Parathyroid adenoma (tissue), 2 donors: ENCODE results near the gene RPRD1A.

Experiments used
- H2AFZ ChIP-seq: fragments of 300-600 bp; sonication (generic); one replicate; pipeline ENCODE4 v1.7.0; 2017; ENCODE audit warnings: antibody characterized with exemption, mild to moderate bottlenecking
- H3K27ac ChIP-seq: fragments of 300-600 bp; sonication (generic); one replicate; pipeline ENCODE4 v1.7.0; 2017
- H3K27me3 ChIP-seq: fragments of 300-600 bp; sonication (generic); one replicate; pipeline ENCODE4 v1.7.0; 2017; ENCODE audit warnings: low read length; ENCODE audit not compliant: control insufficient read depth, insufficient read depth
- H3K36me3 ChIP-seq: fragments of 300-600 bp; sonication (generic); one replicate; pipeline ENCODE4 v1.7.0; 2017; ENCODE audit warnings: low read length; ENCODE audit not compliant: control insufficient read depth, insufficient read depth
- H3K4me1 ChIP-seq: fragments of 300-600 bp; sonication (generic); one replicate; pipeline ENCODE4 v1.7.0; 2017; ENCODE audit warnings: control low read depth
- H3K4me2 ChIP-seq: fragments of 300-600 bp; sonication (generic); one replicate; pipeline ENCODE4 v1.7.0; 2017; ENCODE audit warnings: low read length
- H3K4me3 ChIP-seq: fragments of 300-600 bp; sonication (generic); one replicate; pipeline ENCODE4 v1.7.0; 2017; ENCODE audit warnings: low read depth, low read length
- H3K79me2 ChIP-seq: fragments of 300-600 bp; sonication (generic); one replicate; pipeline ENCODE4 v1.7.0; 2017; ENCODE audit warnings: control low read depth
- H3K9ac ChIP-seq: fragments of 300-600 bp; sonication (generic); one replicate; pipeline ENCODE4 v1.7.0; 2017; ENCODE audit warnings: mild to moderate bottlenecking
- H3K9me3 ChIP-seq: fragments of 300-600 bp; sonication (generic); one replicate; pipeline ENCODE4 v1.7.0; 2017; ENCODE audit warnings: low read length; ENCODE audit not compliant: control insufficient read depth
- CTCF ChIP-seq: fragments of 300-600 bp; sonication (generic); IDR thresholded peaks from one replicate; pipeline ENCODE4 v1.7.0; 2017; ENCODE audit warnings: antibody characterized with exemption, mild to moderate bottlenecking
- donor health status: primary hyperparathyroidism.

The RPRD1A gene

DNA sequence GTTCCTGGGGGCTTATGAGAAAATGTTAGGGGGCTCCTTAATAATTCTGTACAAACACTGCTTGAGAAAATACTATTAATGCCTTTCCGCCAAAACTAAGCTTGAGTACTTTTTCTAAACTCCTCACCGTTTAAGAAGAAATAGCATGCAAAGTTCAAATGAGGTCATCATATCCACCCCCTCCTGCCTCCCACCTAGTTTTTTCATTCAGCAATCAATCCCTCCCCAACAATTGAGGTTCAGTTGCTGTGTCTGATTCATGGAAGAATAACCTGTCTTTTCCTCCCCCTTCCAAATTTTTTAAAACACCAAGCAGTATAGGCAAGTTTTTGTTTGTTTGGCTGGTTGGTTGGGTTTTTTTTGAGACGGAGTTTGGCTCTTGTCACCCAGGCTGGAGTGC is 119.3 kb downstream of the RPRD1A start:
- Histone ChIP-seq H2AFZ (no peak overlapping the region), H3K27ac (no peak overlapping the region), H3K36me3 (no peaks in the 10 kb centered on the region), H3K27me3 (no peaks in the 10 kb centered on the region), H3K9me3 (no peaks in the 10 kb centered on the region), H3K9ac (no peak overlapping the region), H3K4me2 (no peak overlapping the region), H3K4me1 (no peaks in the 10 kb centered on the region), H3K4me3 (no peak overlapping the region), H3K79me2 (no peaks in the 10 kb centered on the region)
- TF ChIP-seq CTCF: no peak

DNA sequence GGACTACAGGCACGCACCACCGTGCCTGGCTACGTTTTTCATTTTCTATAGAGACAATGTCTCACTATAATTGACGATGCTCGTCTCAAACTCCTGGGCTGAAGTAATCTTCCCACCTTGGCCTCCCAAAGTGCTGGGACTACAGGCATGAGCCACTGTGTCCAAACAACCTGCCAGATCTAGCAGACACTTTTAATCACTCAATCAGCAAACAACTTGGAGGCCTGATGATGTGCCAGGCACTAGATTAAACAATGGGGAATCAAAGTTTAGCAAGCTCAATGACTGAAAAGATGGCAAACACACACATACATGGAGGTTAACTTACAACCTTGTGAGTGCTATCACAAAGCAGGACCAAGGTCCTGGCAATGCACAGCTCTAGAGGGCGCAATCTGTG is 124.7 kb downstream of the RPRD1A start:
- no peak overlapping the region for H3K4me2 ChIP-seq
- no peak for TF ChIP-seq CTCF
- no peaks in the 10 kb centered on the region for H3K9me3 ChIP-seq
- H3K27ac ChIP-seq: no peak overlapping the region
- H2AFZ ChIP-seq: no peak overlapping the region
- no peak overlapping the region for H3K4me3 ChIP-seq
- no peaks in the 10 kb centered on the region for H3K36me3 ChIP-seq
- no peaks in the 10 kb centered on the region for H3K79me2 ChIP-seq
- H3K4me1 ChIP-seq: no peaks in the 10 kb centered on the region
- H3K9ac ChIP-seq: no peak overlapping the region
- no peaks in the 10 kb centered on the region for H3K27me3 ChIP-seq

GRCh38 chr18:35942133-35942532 is 125.2 kb downstream of the RPRD1A start:
- H3K36me3 ChIP-seq: no peaks in the 10 kb centered on the region
- H3K9me3 ChIP-seq: peaks cover 2% of the 10 kb centered on the region
- no peaks in the 10 kb centered on the region for H3K27me3 ChIP-seq
- H2AFZ ChIP-seq: no peak overlapping the region
- H3K27ac ChIP-seq: no peak overlapping the region
- no peak overlapping the region for H3K9ac ChIP-seq
- no peak overlapping the region for H3K4me3 ChIP-seq
- TF ChIP-seq CTCF: no peak
- H3K4me1 ChIP-seq: no peaks in the 10 kb centered on the region
- H3K79me2 ChIP-seq: no peaks in the 10 kb centered on the region
- H3K4me2 ChIP-seq: no peak overlapping the region

DNA sequence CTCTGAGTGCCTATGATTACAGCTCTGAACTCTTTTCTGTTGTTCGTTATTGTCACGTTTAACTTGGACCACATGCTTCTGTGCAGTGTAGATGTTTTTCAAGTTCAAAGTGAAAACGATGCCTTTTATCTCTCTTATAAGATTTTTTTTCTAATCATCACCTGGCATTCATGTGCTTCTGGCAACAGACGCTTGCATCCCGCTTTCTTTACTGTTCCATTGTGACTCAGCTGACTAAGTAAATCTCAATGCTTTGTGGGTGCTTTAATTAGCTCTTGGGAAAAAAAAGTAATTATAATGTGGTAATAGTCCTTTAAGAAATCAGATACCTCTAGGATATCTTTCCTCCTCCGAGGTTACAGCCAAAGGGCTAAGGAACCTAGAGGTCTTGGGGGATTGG is 126.1 kb downstream of the RPRD1A start:
- Histone ChIP-seq H3K4me3 (no peak overlapping the region), H3K4me2 (no peak overlapping the region), H3K79me2 (no peaks in the 10 kb centered on the region), H3K27ac (no peak overlapping the region), H2AFZ (no peak overlapping the region), H3K9ac (no peak overlapping the region), H3K36me3 (no peaks in the 10 kb centered on the region), H3K9me3 (peaks cover 6% of the 10 kb centered on the region), H3K4me1 (no peaks in the 10 kb centered on the region), H3K27me3 (no peaks in the 10 kb centered on the region)
- TF ChIP-seq CTCF: no peak
